AG10803 (cell line): ENCODE data around the gene ACSS1.

ENCODE experiments used
- DNase-seq: peaks from one replicate; pipeline ENCODE4 v3.0.0; 2010; ENCODE audit warnings: low read depth
- H3K4me3 ChIP-seq: 2 replicates; pipeline ENCODE4 v1.5.1; 2011; ENCODE audit warnings: mild to moderate bottlenecking, low read length, control low read depth
- TF ChIP-seq, protein P1 (sequence below): conservative IDR thresholded peaks from 2 replicates; pipeline ENCODE4 v1.5.1; 2011; ENCODE audit warnings: mild to moderate bottlenecking, low read length, control low read depth, inconsistent platforms

ACSS1 gene

DNA sequence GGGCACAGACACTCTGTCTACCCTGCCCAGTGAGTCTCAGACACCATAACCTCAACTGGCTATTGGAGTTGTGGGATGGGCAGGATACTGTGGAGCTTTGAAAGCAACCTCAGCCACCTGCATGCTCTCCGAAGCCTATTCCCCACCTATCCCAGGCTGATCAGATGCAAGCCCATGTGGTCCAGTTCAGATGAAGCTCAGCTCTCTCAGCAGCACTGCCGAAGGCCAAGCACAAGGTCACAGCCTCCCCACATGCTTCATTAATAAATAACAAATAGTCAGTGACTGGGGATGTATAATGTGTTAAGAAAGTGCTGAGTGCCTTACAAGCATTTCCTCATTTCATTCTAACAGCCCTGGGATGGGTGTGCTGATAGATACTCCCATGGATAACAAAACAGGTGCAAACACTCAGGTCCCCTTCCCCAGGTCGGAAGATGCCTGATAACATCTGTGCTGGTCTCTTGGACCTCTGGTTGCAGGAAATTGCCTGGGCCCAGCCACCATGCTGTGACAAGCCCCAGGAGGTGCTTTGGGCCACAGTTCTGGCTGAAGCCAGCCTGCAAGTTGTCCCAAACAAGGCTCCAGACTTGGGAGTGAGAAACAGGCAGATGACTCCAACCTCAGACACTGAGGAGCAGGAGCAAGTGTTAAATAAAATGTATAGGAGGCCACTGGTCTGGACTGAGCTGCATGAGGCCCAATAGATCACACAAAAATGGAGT is 3.7 kb downstream of the ACSS1 start:
- no peak overlapping the region for H3K4me3 ChIP-seq
- TF ChIP-seq, protein P1, sequence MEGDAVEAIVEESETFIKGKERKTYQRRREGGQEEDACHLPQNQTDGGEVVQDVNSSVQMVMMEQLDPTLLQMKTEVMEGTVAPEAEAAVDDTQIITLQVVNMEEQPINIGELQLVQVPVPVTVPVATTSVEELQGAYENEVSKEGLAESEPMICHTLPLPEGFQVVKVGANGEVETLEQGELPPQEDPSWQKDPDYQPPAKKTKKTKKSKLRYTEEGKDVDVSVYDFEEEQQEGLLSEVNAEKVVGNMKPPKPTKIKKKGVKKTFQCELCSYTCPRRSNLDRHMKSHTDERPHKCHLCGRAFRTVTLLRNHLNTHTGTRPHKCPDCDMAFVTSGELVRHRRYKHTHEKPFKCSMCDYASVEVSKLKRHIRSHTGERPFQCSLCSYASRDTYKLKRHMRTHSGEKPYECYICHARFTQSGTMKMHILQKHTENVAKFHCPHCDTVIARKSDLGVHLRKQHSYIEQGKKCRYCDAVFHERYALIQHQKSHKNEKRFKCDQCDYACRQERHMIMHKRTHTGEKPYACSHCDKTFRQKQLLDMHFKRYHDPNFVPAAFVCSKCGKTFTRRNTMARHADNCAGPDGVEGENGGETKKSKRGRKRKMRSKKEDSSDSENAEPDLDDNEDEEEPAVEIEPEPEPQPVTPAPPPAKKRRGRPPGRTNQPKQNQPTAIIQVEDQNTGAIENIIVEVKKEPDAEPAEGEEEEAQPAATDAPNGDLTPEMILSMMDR: no peak
- no peak for DNase-seq

DNA sequence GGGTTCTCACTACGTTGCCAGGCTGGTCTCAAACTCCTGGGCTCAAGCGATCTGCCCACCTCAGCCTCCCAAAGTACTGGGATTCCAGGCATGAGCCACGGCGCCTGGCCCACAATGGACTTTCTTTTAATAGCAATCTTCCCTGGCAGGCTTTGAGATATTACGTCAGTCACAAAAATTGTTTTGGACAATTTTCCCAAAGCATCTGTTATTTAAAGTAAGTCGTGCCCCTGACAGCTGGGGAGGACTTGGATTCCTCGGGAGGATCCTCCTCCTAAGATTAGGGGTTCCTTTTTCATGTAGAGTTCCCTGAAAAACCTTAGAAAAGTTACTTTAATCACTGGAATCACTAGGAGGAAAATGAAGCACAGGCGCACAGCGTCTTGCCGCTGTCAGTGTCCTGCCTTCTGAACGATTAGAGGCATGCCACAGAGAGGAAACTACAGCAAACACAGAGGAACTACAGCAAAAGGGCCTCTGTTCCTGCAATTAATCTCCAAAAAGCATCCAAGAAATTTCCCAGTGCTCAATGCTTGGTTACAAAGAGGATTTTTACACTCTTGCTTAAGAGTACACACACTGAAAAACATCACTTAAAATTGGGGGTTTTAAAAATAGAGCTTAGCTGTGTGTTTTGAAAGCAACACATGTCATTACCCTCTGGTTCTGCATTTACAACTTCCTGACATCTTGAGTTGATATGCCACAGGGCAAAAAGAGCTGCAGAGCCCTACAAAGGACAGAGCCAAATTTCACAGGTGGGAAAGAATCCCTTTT is 4.5 kb downstream of the ACSS1 start:
- TF ChIP-seq, protein P1: no peak
- peak; percentile 82 for DNase-seq

DNA sequence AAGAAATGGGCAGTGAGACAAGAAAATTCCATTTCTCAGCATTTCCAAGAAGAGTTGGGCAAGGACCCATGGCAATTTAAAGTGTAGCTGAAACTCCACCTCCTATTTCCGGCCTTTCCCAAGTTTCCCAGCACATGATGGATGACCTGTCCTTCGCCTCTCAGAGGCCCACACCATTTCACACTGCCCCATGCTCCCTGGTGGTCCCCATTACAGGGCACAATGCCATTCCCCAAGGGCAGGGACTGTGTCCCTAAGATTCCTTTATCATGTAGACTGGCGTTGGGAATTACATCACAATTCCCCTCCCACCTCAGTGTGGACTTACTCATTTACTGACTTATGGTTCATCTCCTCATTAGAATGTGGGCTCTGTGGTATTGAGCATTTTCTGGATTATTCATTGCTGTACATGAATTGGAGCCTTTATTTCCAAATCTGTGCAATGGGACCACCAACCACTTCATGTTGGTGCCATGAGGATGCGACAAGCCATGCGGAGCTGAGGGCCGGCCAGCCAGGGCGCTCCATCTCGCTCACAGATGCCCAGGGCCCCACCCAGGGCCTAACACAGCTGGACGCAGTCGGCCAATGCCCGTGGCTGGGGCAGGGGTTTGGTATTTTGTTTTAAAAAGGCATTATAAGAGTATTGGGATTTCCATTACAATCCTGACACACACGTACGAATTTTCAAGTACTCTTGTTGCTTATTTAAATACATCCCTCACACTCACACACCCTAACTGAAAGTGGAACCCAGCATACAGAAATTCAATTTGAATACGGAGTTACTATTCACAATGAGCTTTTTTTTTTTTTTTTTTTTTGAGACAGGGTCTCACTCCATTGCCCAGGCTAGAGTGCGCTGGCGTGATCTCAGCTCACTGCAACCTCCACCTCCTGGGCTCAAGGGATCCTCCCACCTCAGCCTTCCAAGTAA is 5.4 kb downstream of the ACSS1 start:
- TF ChIP-seq, protein P1: no peak
- H3K4me3 ChIP-seq: no peak overlapping the region
- peak; percentile 86 for DNase-seq

More for the DNA sequence above, 4.5 kb downstream of the ACSS1 start:
- H3K4me3 ChIP-seq: no peak overlapping the region

DNA sequence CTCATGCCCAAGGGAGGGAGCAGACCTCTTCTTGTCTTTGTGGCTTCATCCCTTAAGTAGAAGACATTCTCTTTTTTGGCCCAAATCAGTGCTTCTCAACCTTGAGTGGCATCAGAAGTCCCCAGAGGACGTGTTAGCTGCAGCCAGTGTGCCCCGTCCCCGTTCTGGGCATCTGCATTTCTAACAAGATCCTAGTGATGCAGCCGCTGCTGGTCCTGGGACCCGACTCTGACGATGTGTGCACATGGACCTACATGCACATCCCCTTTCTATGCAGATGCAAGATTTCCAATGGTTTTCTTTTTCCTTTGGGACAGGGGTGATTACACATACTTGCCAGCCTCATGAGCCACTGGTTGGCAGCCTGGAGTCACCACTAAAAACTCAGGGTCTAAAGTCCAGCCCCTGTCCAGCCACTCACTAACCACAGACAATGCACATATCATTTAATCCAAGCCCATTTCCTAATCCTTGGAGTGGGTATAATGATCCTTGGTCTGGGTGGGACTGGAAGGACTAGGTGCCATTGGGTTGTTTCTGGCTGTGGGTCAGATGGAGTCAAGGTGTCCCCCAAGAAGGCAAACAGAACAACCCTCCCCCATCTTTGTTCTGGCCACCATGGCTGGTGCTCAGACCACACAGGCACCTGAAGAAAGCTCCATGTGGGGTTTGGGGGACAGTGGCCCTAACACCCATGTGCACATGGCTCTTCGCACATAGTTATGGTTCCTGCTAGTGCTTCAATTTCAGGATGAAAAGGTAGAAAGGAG is 6.4 kb downstream of the ACSS1 start:
- DNase-seq: no peak
- no peak overlapping the region for H3K4me3 ChIP-seq
- TF ChIP-seq, protein P1: no peak

DNA sequence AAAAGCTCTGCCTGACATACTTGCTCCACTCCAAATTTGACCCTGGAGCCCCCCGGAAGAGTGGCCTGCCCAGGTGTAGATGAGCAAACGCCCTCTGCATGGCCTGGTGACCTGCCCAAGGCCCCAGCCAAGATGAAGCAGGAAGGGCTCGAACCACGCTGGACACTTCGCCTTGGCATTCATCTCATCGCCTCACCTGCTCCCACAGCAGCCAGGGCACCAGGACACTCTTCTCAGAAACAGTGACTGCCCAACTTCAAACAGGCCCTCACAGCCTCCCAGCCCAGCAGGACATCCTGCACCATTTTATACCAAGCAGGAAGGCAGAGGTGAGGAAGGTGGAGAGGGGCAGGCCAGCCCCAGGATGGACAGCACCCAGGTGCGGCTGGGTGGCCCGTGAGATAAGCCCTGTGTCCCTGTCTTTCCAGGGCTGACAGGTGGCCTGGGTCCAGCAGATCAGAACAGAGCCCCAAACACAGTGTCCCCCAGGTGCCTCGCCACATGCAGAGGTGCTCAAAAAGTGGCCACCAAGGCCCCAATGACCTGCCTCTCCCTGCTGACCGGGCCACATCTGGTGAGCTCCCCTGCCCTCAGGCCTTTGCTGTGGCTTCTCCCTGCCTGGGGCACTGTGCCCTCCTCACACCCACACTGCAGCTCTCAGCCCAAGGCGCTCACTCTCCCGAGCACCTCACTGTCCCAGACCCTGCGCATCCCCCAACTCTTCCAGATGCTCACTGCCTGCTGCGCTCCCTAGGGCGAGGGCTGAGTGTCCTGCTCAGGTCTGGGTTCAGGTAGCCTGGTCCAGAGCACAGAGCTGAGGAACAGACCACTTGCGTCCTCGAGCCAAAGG is 7.2 kb downstream of the ACSS1 start:
- H3K4me3 ChIP-seq: no peak overlapping the region
- TF ChIP-seq, protein P1: no peak
- DNase-seq: no peak

DNA sequence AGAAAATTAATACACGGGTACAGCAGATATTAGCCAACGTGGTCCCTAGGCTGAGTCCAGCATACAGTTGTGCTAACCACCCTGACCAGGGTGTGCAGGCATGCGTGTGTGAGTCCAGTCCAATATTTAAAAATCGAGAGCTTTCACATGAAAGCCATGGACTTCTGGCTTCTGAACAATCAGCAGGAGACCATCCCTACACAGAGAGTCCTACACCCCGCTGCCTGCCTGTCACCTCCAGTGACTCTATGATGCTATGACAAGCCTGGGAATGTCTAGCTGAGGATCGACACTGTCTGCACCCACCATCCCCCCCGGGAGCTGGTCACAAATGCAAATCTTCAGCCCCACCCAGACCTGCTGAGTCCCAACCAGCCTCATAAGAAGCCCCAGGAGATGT is 7.9 kb downstream of the ACSS1 start:
- no peak for DNase-seq
- no peak overlapping the region for H3K4me3 ChIP-seq
- TF ChIP-seq, protein P1: no peak
